ENCODE measurements around the gene ISCA2.
"Not testable (repeated sequence)": the region's sequence is repeated elsewhere in the genome, so short reads cannot be mapped to it uniquely, and the experiment has no call there.

ISCA2 gene

GRCh38 chr14:74531006-74531405 is 37.4 kb downstream of the ISCA2 start:
- no peak for FAIRE-seq

- FAIRE-seq, result no peak
Observed at GRCh38 chr14:74531467-74531866, 37.9 kb downstream of the ISCA2 start.

- FAIRE-seq, result no peak
Observed at GRCh38 chr14:74532246-74532645, 38.7 kb downstream of the ISCA2 start.

GRCh38 chr14:74533576-74533975 is 40.0 kb downstream of the ISCA2 start:
- no peak for FAIRE-seq

DNA sequence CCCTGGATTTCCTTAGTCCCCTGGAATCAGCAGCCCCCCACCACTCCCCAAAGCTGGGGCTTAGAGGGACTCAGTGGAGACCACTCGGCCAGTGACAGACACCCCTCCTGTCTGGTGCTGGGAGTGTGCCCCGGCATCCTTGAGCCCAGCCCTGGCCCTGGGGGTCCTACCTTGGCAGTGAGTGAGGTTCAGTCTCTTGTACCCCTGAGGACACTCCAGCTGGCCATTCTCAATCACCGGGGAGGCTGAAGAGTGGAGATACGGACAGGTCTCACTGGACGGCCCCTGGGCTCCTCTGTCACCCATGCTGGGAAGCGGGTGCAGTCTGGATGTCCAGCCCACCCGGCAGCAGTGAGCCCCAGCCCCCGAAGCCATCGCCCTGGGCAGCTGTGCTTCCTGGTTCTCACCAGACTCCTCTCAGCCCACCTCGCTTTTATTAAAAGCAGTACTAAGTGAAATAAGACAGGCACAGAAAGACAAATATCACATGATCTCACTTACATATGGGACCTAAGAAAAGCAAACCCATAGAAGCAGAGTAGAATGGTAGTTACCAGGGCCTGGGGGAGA is 42.3 kb downstream of the ISCA2 start:
- no peak for FAIRE-seq

- FAIRE-seq, result not testable (repeated sequence)
Observed at GRCh38 chr14:74536336-74536735, 42.8 kb downstream of the ISCA2 start.

- no peak for FAIRE-seq
Observed at GRCh38 chr14:74538411-74539391, 45.1 kb downstream of the ISCA2 start.

DNA sequence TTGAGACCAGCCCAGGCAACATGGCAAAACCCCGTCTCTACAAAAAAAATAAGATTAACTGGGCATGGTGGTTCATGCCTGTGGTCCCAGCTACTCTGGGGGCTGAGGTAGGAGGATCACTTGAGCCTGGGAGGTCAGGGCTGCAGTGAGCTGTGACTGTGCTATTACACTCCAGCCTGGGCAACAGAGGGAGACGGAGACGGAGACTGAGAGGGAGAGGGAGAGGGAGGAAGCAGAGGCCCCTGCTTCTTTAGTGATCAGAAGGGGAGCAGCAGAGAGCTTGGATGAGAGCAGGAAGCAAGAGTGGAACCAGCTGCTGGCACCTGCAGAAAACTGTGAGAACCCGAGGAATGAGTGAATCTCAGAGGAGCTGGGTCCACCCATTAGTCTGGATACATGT is 45.9 kb downstream of the ISCA2 start:
- no peak for FAIRE-seq

- no peak for FAIRE-seq
Observed at GRCh38 chr14:74541225-74541624, 47.7 kb downstream of the ISCA2 start.

DNA sequence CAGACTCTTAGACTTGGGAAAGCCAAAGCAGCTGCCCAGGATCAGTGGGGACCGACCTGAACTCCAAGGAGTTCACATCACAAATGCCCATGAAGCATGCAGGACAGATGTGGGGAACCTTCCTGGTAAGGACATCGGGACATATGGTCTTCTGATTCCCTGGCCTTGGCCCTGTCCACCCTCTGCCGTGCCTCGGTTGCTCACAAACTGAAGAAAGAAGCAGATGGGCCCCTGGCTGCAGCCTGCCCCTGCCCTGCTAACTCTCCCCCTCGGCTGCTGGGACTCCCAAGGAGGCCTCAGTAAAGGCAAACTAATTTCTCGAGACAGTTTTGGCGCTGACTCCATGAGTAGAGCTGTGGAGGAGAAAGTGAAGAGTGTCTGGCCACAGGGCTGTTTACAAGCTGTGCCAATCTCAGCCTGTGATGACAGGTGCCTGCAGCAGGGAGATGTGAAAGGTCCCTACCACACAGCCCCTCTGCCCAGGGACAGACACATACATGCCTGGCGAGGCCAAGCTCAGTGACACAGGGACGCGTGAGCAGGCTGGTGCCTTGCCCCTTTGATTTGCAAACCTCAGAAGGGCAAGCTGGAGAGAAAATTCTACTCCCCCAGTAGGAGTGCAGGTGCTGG is 48.6 kb downstream of the ISCA2 start:
- FAIRE-seq, result no peak

- FAIRE-seq, result no peak
Observed at GRCh38 chr14:74543771-74544438, 50.3 kb downstream of the ISCA2 start.

DNA sequence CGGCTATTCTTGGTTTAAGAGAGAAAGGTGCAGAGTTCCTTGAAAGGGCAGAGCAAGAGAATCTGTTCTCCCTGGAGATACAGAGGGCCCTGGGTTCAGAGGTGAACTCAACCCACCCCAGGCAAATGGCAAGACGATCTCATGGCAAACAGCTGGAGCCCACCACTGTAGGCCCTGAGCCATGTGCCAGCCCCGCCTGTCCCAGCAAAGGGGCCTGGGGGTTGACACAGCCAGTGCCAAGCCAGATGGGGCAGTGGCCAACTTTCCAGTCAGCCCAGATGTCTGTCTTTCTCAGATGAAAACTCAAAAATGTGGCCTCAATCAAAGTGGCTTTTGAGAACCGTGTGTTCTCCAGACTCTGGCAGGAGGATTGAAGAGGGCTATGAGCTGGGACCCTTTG is 51.8 kb downstream of the ISCA2 start:
- FAIRE-seq, result no peak

- no peak for FAIRE-seq
Observed at GRCh38 chr14:74546416-74546815, 52.9 kb downstream of the ISCA2 start.
